ENCODE data around the gene LAMA2.

DNA sequence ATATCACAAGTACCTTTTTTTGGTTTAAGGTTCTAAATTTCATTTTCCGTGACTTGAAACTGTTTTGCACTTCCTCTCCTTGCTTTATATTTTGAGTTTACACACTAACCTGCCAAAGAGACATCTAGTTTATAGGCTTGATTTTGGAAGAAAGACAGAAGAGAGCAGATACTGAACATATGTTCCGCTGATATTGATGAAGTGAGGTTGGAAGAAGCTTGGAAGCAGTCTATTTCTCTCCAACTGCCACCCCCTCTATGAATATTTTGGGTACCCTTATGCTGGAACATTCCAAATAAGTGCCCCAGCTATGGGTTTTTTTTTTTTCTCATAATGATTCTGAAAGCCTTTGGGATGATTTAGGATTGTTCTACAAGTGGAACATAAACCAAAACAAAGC, 150.6 kb downstream of the LAMA2 start:
- TF ChIP-seq MAX (IDR thresholded peaks at IDR 0.05; ENCODE audit: low read depth, low read length) = no peak
- TF ChIP-seq CTCF (IDR thresholded peaks at IDR 0.05; ENCODE audit: low read depth, low read length) = no peak
- TF ChIP-seq POLR2A (IDR thresholded peaks at IDR 0.05; ENCODE audit: extremely low read depth, insufficient read length) = no peak
- TF ChIP-seq MYC (IDR thresholded peaks at IDR 0.05; ENCODE audit: low read depth, low read length) = no peak

Data from NB4 (cell line).